GM19238 (cell line): ENCODE data around the gene PRSS12.
"Not testable (repeated sequence)": the region's sequence is repeated elsewhere in the genome, so short reads cannot be mapped to it uniquely, and the experiment has no call there.

Experiments
- DNase-seq: peaks from one replicate; pipeline ENCODE4 v3.0.0; 2011; ENCODE audit warnings: low spot score; ENCODE audit not compliant: insufficient read length

The PRSS12 gene

GRCh38 chr4:118325431-118325830 is 27.4 kb downstream of the PRSS12 start:
- DNase-seq, result no peak

GRCh38 chr4:118322831-118323502 is 29.8 kb downstream of the PRSS12 start:
- no peak for DNase-seq

- DNase-seq, result no peak
These were observed 33.9 kb downstream of the PRSS12 start for GRCh38 chr4:118318931-118319330.

DNA sequence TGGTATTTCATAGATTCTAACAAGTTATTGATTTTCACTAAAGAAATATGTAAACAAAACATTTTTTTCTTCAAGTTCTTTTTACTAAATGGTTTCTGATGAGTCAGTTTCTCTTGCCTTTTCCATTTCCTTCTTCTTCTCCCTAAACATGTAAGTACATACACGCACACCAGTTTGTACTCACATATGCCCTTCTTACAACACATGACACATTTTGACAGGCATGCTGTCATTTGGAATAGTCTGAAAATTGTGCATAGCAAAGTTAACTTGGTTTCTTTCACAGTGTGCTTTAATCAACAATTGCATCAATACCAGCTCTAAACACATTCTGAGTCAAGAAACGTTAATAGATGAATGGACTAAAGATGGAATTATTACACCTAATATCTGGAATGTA is 35.1 kb downstream of the PRSS12 start:
- DNase-seq, result no peak

DNA sequence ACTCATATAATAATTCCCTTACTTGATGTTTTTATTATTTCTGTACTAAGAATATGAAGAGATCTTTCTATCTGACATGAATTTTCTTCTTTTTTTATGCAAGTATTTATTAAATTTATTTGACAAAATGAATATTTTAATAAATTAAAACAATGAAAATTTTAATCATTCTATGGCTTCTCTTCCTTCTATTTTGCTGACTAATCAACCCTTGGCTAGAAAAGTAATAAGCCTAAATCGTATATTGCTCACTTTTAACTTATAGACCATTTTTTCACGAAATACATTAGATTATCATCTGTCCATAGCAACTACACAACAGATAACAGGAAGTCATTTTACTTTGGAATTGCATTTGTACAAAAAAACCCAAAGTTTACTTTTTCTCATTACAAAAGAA is 38.6 kb downstream of the PRSS12 start:
- DNase-seq, result no peak

GRCh38 chr4:118313098-118313497 is 39.7 kb downstream of the PRSS12 start:
- DNase-seq, result no peak

- no peak for DNase-seq
These were observed 44.3 kb downstream of the PRSS12 start for GRCh38 chr4:118308306-118309030.

GRCh38 chr4:118307643-118308042 is 45.2 kb downstream of the PRSS12 start:
- DNase-seq, result no peak

- DNase-seq, result not testable (repeated sequence)
These were observed 53.2 kb downstream of the PRSS12 start for GRCh38 chr4:118299619-118300018.

GRCh38 chr4:118296729-118297128 is 56.1 kb downstream of the PRSS12 start:
- DNase-seq, result no peak

DNA sequence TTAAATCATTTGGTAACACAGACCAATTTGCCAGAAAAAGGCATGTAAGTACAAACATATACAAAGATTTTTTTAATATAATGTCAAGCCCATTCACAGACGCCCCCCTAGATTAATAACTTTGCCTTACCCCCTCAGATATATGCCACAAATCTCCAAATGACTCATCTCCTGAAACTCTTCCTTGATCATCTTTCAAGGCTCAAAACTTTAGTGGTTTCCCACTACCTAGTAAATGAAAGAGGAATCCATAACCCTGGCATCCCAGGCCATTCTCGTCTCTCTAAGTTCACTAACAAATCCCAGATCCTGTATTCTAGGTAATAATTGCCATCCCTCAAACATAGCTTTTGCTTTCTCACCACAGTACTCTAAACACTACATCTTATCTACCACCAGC is 61.9 kb downstream of the PRSS12 start:
- no peak for DNase-seq

DNA sequence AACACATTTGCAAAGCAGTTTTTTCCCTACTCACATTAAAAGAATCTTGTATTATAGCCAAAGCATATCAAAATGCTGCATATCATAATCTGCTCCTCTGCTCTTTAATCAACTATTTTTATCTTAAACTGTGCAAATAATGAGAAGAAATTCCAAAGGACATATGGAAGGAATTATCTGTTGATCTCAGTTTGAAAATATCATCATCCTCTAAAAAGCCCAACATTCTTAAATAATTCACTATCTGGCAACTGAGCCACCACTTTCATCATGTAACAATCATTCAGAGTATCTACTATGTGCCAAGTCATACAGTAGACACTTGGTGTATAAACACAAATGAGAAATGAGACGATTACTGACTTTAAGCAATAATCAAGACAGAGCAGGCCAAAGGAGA is 63.0 kb downstream of the PRSS12 start:
- DNase-seq, result no peak

DNA sequence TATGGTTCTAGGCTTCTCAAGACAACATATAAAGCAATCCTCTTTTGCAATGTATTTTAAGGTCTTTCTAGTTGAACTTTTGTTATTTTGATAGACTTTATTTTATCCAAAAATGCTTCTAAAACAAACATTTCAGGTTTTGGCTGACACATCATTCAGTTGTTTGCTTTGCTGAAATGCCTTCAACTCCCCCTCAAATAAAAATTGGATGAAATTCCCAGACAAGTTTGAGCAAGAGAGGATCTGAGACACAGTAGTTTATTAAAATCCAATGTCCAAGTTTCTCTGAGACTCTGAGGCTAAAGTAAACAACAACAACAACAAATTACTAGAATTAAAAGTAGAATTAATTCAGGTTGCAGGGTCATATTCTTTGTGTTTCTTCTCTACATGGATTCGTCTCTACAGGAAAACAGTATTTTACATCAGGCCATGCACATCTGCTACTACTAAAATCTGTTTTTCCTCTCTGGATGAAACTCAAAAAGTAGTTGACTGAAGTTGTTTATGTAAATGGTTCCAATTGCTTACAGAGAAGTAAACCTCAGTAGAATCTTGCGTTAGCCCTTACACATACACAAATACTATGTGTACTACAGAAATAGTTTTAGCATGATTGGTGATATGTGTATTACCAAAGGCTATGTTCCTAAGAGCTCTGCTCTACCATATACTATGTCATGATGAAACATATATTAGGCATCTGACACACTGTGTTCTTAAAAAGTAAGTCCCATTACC is 64.9 kb downstream of the PRSS12 start:
- DNase-seq, result no peak

GRCh38 chr4:118286685-118287084 is 66.1 kb downstream of the PRSS12 start:
- no peak for DNase-seq

DNA sequence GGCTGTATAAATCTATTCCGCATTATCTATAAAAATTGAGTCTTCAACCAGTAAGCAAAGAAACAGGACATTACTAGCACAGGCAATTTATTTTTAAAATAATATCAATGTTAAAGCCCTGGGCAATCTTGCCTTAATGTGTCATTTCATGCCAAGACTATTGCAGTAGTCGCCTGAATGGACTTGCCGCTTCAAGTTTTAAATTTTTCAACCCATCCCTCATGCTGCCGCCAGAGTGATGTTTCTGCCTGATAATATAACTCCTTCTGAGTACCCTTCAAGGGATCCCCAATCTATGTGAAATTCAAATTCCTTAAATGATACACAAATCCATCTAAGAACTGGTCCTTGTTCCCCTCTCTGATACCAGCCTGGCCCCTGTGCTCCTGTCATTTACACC is 66.9 kb downstream of the PRSS12 start:
- no peak for DNase-seq

- DNase-seq, result no peak
These were observed 68.6 kb downstream of the PRSS12 start for GRCh38 chr4:118284169-118284568.

- DNase-seq, result no peak
These were observed 70.1 kb downstream of the PRSS12 start for GRCh38 chr4:118282692-118283091.

DNA sequence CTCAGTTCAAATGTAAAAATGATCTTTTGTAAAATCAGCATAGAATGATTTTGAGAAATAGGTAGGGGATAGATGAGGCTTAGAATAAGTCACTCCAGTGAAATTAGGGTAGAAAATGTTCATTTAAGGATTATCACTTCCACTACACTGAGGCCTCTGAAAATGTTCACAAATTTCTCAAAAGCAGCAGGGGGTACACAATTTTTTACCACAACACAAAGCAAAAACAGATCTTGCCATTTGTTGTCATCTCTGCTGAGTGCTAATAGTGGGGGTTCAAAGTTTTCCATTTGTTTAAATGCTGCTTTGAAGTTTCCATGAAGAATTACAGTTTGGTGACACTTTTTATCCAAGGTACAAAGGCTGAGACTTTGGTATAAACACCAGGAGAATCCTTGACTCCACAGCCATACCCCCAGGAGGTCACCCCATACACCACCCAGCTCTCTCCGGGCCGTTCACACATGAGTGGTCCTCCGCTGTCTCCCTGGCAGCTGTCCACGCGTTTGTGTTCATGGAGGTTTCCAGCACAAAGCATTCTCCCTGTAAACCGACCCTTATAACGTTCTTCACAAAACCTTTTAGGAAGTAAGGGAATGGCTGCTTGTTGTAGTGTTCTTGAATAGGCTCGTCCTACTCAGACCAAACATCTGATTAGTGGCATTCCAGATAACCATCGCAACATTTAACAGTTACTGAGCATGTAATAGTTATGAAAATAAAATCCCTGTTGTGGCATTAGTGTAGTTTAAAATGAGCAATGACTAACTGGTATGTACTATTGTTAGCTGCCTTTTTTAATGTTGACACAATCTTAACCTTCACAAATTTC is 71.0 kb downstream of the PRSS12 start:
- no peak for DNase-seq

- no peak for DNase-seq
These were observed 72.1 kb downstream of the PRSS12 start for GRCh38 chr4:118280501-118281218.

DNA sequence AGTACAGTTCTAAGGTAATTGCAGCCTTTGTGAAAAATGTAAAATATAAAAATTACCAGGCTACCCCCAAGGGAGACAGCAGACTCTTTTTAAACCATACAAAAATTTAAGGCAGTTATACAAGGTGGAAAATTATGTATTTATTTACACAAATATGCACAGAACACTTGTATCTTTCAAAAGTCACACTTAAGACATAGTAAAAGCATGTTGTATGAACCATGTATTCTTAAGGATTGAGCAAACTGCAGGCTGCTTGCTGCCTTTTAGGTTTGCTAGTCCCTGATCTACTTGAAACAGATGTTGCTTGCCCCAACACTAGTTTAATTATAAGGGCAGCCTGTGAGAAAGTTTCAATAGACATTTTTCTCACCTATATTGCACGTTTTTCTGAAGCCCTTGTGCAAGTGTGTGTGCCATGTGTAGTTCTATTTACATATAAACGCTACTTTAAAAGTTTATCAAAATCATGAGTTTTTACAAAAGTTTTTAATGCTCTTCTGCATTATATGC is 72.8 kb downstream of the PRSS12 start:
- no peak for DNase-seq

- no peak for DNase-seq
These were observed 73.5 kb downstream of the PRSS12 start for GRCh38 chr4:118279328-118279727.
